ENCODE data around the gene FNIP1.
"Not testable (repeated sequence)": the region's sequence is repeated elsewhere in the genome, so short reads cannot be mapped to it uniquely, and the experiment has no call there.

Gene FNIP1

GRCh38 chr5:131634996-131635683 lies 161.7 kb downstream of the FNIP1 start, which contains the start of gene RAPGEF6:
RAPGEF6 (minus strand) TSS chr5:131635229; CDS start chr5:131635030, 199 bp downstream.
- peak; percentile 92 for DNase-seq

GRCh38 chr5:131634666-131634995 lies 162.2 kb downstream of the FNIP1 start:
- peak; percentile 49 for DNase-seq

GRCh38 chr5:131634238-131634637 lies 162.6 kb downstream of the FNIP1 start:
- DNase-seq = no peak

- DNase-seq = no peak
These were observed 163.0 kb downstream of the FNIP1 start for GRCh38 chr5:131633830-131634229.

GRCh38 chr5:131630963-131631350 lies 165.9 kb downstream of the FNIP1 start:
- DNase-seq = no peak

GRCh38 chr5:131630208-131630962 lies 166.4 kb downstream of the FNIP1 start:
- DNase-seq = no peak

- DNase-seq = no peak
These were observed 167.8 kb downstream of the FNIP1 start for GRCh38 chr5:131628990-131629389.

GRCh38 chr5:131627207-131627865 lies 169.5 kb downstream of the FNIP1 start:
- DNase-seq = no peak

- no peak for DNase-seq
These were observed 174.2 kb downstream of the FNIP1 start for GRCh38 chr5:131622633-131623032.

GRCh38 chr5:131621164-131621563 lies 175.7 kb downstream of the FNIP1 start:
- DNase-seq = not testable (repeated sequence)

- no peak for DNase-seq
These were observed 177.7 kb downstream of the FNIP1 start for GRCh38 chr5:131619102-131619501.

- DNase-seq = no peak
These were observed 179.5 kb downstream of the FNIP1 start for GRCh38 chr5:131617140-131617822.

- no peak for DNase-seq
These were observed 180.9 kb downstream of the FNIP1 start for GRCh38 chr5:131615957-131616356.

GRCh38 chr5:131613423-131613822 lies 183.4 kb downstream of the FNIP1 start:
- DNase-seq = no peak

- DNase-seq = no peak
These were observed 185.8 kb downstream of the FNIP1 start for GRCh38 chr5:131611064-131611381.

GRCh38 chr5:131610198-131611063 lies 186.4 kb downstream of the FNIP1 start:
- DNase-seq = no peak

- no peak for DNase-seq
These were observed 187.0 kb downstream of the FNIP1 start for GRCh38 chr5:131609774-131610173.

- no peak for DNase-seq
These were observed 188.2 kb downstream of the FNIP1 start for GRCh38 chr5:131608597-131608996.

- DNase-seq = no peak
These were observed 188.8 kb downstream of the FNIP1 start for GRCh38 chr5:131607903-131608540.

- DNase-seq = no peak
These were observed 189.4 kb downstream of the FNIP1 start for GRCh38 chr5:131607418-131607817.

- DNase-seq = no peak
These were observed 191.7 kb downstream of the FNIP1 start for GRCh38 chr5:131605086-131605485.
